H1 (cell line): ENCODE data around the gene KIF26A. TPM values are rescaled to one million over a fixed set of nuclear protein-coding genes. Genes with fewer than 3 reads are reported as not detected.

ENCODE experiments used
- ASH2L ChIP-seq: fragments of 200-600, 300-600 bp; sonication (generic); IDR thresholded peaks from one replicate; pipeline ENCODE4 v1.7.1; 2017; ENCODE audit warnings: low read length
- CEBPB ChIP-seq: IDR thresholded peaks from 2 replicates; pipeline ENCODE4 v1.6.1; 2012; ENCODE audit warnings: low read depth, low read length
- HDAC2 ChIP-seq, 2 experiments: fragments of 300-600 bp in 1 of 2; sonication (generic) in 1 of 2; IDR thresholded peaks; 2 replicates each; pipeline ENCODE4 v1.6.1; 2011 to 2012; ENCODE audit warnings: low read depth in 2 of 2, low read length in 2 of 2, mild to moderate bottlenecking in 2 of 2, moderate library complexity in 2 of 2, borderline replicate concordance in 1 of 2, inconsistent platforms in 1 of 2
- MAFK ChIP-seq: IDR thresholded peaks from 2 replicates; pipeline ENCODE4 v1.6.1; 2012; ENCODE audit warnings: low read depth, mild to moderate bottlenecking, improper control_type of control experiment, low read length
- POU5F1 ChIP-seq: IDR thresholded peaks from 2 replicates; pipeline ENCODE4 v1.6.1; 2011; ENCODE audit warnings: low read depth, mild to moderate bottlenecking, low read length, moderate library complexity
- RNF2 ChIP-seq: fragments of 200-900, 300-1000 bp; sonication (generic); IDR thresholded peaks from 2 replicates; pipeline ENCODE4 v1.7.1; 2016; ENCODE audit warnings: borderline replicate concordance, low read depth, mild to moderate bottlenecking, antibody characterized with exemption, low read length; ENCODE audit not compliant: poor library complexity, severe bottlenecking; ENCODE audit errors: missing control alignments
- polyA plus RNA-seq, 7 experiments: library from polyadenylated mRNA; depleted of rRNA in 3 of 7; stranded (reverse) in 5 of 7; unstranded in 2 of 7; fragments of >200 nt in 5 of 7; fragments of 200-250 nt in 2 of 7; gene quantifications; 1 replicate in 5 of 7; 2 replicates in 1 of 7; 4 replicates in 1 of 7; pipeline versions ENCODE4 v1.2.1 to v1.2.3, GENCODE V29; 2011 to 2013; ENCODE audit warnings: missing spikeins in 2 of 7, mixed read lengths in 2 of 7
- total RNA-seq: library from RNA; stranded (reverse); fragmentation: NEBNext Ultra II Directional; extraction: Animal tissue kit (Norgen Biotek cat#: 25700); gene quantifications from 2 replicates; pipeline ENCODE4 v1.2.1, GENCODE V29; 2021
- TF ChIP-seq, protein P1 (sequence below): IDR thresholded peaks from 2 replicates; pipeline ENCODE4 v1.6.1; 2012; ENCODE audit warnings: inconsistent platforms

Gene KIF26A
- total and polyA plus RNA-seq, 2 of the 8 experiments (the other 6 are each of a cell fraction or from before 2014, with no cell fraction given), result 11.5 to 41.6 TPM

DNA sequence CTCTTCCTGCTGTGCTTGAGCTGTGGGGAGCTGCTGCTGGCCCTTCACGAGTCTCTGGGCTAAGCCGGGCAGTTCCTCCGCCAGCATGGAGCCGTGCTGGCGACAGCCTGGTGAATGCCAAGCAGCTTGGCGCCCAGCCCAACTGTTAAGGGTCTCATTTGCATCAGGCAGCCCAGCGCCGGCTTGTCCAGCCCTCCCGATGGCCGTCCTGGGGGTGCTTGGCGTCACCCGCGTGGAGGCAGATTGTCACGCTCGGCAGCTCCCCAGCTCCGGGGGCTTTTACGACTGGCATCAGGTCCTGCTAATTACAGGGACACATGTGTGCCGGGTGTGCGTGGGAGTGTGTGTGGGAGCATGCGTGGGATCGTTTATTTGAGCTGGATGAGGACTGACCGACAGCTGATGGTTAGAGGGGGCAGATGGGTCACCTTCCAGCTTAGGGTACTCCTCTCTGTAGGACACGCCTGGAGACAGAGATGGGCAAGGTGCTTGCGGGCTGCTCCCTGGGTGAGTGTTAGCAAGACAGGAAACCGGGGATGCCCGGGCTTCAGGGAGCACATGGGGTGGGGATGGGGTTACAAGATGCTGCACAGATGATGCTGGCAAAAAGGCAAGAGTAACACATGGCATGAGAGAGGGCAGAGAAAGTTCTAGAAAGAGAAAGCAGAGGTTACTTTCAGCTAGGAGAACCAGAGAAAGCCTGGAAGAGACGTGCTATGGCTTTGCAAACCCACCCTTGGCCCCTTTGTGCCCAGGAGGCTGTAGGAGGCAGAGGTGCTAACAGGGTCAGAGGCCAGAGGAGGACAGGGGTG, 64.1 kb downstream of the KIF26A start (continued):
- TF ChIP-seq ASH2L, result no peak
- TF ChIP-seq, protein P1, sequence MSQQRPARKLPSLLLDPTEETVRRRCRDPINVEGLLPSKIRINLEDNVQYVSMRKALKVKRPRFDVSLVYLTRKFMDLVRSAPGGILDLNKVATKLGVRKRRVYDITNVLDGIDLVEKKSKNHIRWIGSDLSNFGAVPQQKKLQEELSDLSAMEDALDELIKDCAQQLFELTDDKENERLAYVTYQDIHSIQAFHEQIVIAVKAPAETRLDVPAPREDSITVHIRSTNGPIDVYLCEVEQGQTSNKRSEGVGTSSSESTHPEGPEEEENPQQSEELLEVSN, result no peak
- no peak for TF ChIP-seq RNF2
- no peak for TF ChIP-seq CEBPB
- no peak for TF ChIP-seq HDAC2 (IDR thresholded peaks at IDR 0.05; ENCODE audit: borderline replicate concordance in 1 of 2, low read depth in 2 of 2, low read length in 2 of 2)
- TF ChIP-seq MAFK, result no peak
- no peak for TF ChIP-seq POU5F1
